IMR-90 (cell line): Measurements from ENCODE around the gene DBX1. TPM values are rescaled to one million over a fixed set of nuclear protein-coding genes. Genes with fewer than 3 reads are reported as not detected.

ENCODE experiments used
- ATAC-seq: fragments of 200-7000 bp; cut with Tn5 transposase; 2 replicates; pipeline ENCODE4 v1.9.1; 2020; ENCODE audit warnings: low read depth, mild to moderate bottlenecking, moderate library complexity
- Bru-seq: library from RNA; stranded (reverse); fragments of 400-500 nt; gene quantifications from one replicate; lab custom pipeline; 2021; lab: Mats Ljungman, UMichigan
- BruChase-seq, 2 experiments: library from RNA; stranded (reverse); fragments of 400-500 nt; gene quantifications; one replicate each; lab custom pipeline; 2021; lab: Mats Ljungman, UMichigan
- BruUV-seq: library from RNA; stranded (reverse); fragments of 400-500 nt; replicated peaks from 2 replicates; lab custom pipeline; 2021; lab: Mats Ljungman, UMichigan
- CTCF ChIA-PET: fragments of 300-600 bp; formaldehyde crosslinking; extraction: SDS; loops from one replicate; lab custom pipeline; 2021; ENCODE audit warnings: antibody characterized with exemption; lab: Yijun Ruan, JAX
- POLR2A ChIA-PET: fragments of 300-600 bp; sonication (Branson Sonifier 250); formaldehyde crosslinking; loops from one replicate; lab custom pipeline; 2022; ENCODE audit warnings: antibody characterized with exemption; ENCODE audit not compliant: unreplicated experiment; lab: Charles Lee
- DNase-seq: peaks from one replicate; pipeline ENCODE4 v3.0.0; 2013
- H2AFZ ChIP-seq: replicated peaks from 2 replicates; pipeline ENCODE3; 2013; ENCODE audit warnings: low read length, mild to moderate bottlenecking; ENCODE audit not compliant: poor library complexity
- H2AK5ac ChIP-seq: 2 replicates; pipeline ENCODE4 v1.6.1; 2013; ENCODE audit warnings: low read depth, low read length, inconsistent platforms
- H2AK9ac ChIP-seq: replicated peaks from 2 replicates; pipeline ENCODE3; 2013; ENCODE audit warnings: mild to moderate bottlenecking, low read depth, low read length, moderate library complexity; ENCODE audit not compliant: poor library complexity
- H2BK120ac ChIP-seq: 2 replicates; pipeline ENCODE4 v1.6.1; 2013; ENCODE audit warnings: low read depth, low read length, inconsistent platforms
- H2BK15ac ChIP-seq: 3 replicates; pipeline ENCODE4 v1.6.1; 2013; ENCODE audit warnings: low read depth, low read length, inconsistent platforms
- H2BK20ac ChIP-seq: 2 replicates; pipeline ENCODE4 v1.6.1; 2013; ENCODE audit warnings: low read depth, mild to moderate bottlenecking, inconsistent platforms, low read length, moderate library complexity
- H2BK5ac ChIP-seq: 2 replicates; pipeline ENCODE4 v1.6.1; 2013; ENCODE audit warnings: mild to moderate bottlenecking, low read depth, low read length, inconsistent platforms; ENCODE audit not compliant: poor library complexity, severe bottlenecking
- H3K14ac ChIP-seq: replicated peaks from 2 replicates; pipeline ENCODE4 v1.6.1; 2013; ENCODE audit warnings: low read depth, low read length, inconsistent platforms
- H3K18ac ChIP-seq: 2 replicates; pipeline ENCODE4 v1.6.1; 2013; ENCODE audit warnings: low read depth, low read length, control low read depth
- H3K23ac ChIP-seq: 2 replicates; pipeline ENCODE4 v1.6.1; 2013; ENCODE audit warnings: low read depth, low read length, inconsistent platforms
- H3K27ac ChIP-seq: 2 replicates; pipeline ENCODE4 v1.5.1; 2013; ENCODE audit warnings: mild to moderate bottlenecking, control low read depth, low read length; ENCODE audit not compliant: insufficient read depth
- H3K27me3 ChIP-seq: 2 replicates; pipeline ENCODE4 v1.6.1; 2013; ENCODE audit warnings: low read length; ENCODE audit not compliant: control insufficient read depth, insufficient read depth
- H3K36me3 ChIP-seq: 2 replicates; pipeline ENCODE4 v1.6.1; 2013; ENCODE audit warnings: low read length, mixed read lengths; ENCODE audit not compliant: control insufficient read depth, insufficient read depth
- H3K4ac ChIP-seq: 2 replicates; pipeline ENCODE4 v1.6.1; 2013; ENCODE audit warnings: low read depth, low read length, inconsistent platforms
- H3K4me1 ChIP-seq: 2 replicates; pipeline ENCODE4 v1.6.1; 2013; ENCODE audit warnings: low read length, mixed read lengths; ENCODE audit not compliant: control insufficient read depth, insufficient read depth
- H3K4me2 ChIP-seq: 2 replicates; pipeline ENCODE4 v1.6.1; 2013; ENCODE audit warnings: low read depth, mild to moderate bottlenecking, control low read depth, low read length, moderate library complexity
- H3K4me3 ChIP-seq: 2 replicates; pipeline ENCODE4 v1.5.1; 2013; ENCODE audit warnings: low read depth, mild to moderate bottlenecking, control low read depth, low read length, moderate library complexity; ENCODE audit not compliant: insufficient read depth
- H3K56ac ChIP-seq: 2 replicates; pipeline ENCODE4 v1.6.1; 2013; ENCODE audit warnings: low read length, inconsistent platforms; ENCODE audit not compliant: insufficient read depth; ENCODE audit errors: extremely low read depth
- H3K79me1 ChIP-seq, 2 experiments: 2 replicates each; pipeline ENCODE4 v1.6.1; 2013; ENCODE audit warnings: low read length in 2 of 2, inconsistent platforms in 1 of 2, low read depth in 1 of 2
- H3K9ac ChIP-seq: 2 replicates; pipeline ENCODE4 v1.6.1; 2013; ENCODE audit warnings: low read depth, low read length, control low read depth
- H3K9me1 ChIP-seq: 2 replicates; pipeline ENCODE4 v1.6.1; 2013; ENCODE audit warnings: low read length, inconsistent platforms; ENCODE audit not compliant: insufficient read depth
- H3K9me3 ChIP-seq: 2 replicates; pipeline ENCODE4 v1.6.1; 2013; ENCODE audit warnings: low read length; ENCODE audit not compliant: control insufficient read depth, insufficient read depth
- H4K20me1 ChIP-seq: 2 replicates; pipeline ENCODE4 v1.6.1; 2013; ENCODE audit warnings: low read length, inconsistent platforms; ENCODE audit not compliant: insufficient read depth
- H4K5ac ChIP-seq: 2 replicates; pipeline ENCODE4 v1.6.1; 2013; ENCODE audit warnings: mild to moderate bottlenecking, low read depth, low read length, control low read depth
- H4K8ac ChIP-seq, 2 experiments: 2 replicates each; pipeline ENCODE4 v1.6.1; 2013; ENCODE audit warnings: low read depth in 2 of 2, low read length in 2 of 2, control low read depth in 1 of 2, inconsistent platforms in 1 of 2
- H4K91ac ChIP-seq: 2 replicates; pipeline ENCODE4 v1.6.1; 2013; ENCODE audit warnings: low read depth, low read length, inconsistent platforms; ENCODE audit not compliant: insufficient read depth
- BHLHE40 ChIP-seq: fragments of 150-350 bp; IDR thresholded peaks from 2 replicates; pipeline ENCODE4 v1.6.1; 2016; ENCODE audit warnings: mild to moderate bottlenecking, low read depth, low read length
- CHD1 ChIP-seq: IDR thresholded peaks from 2 replicates; pipeline ENCODE4 v1.6.1; 2012; ENCODE audit warnings: low read depth, low read length, improper control_type of control experiment
- NFE2L2 ChIP-seq: fragments of 150-350 bp; IDR thresholded peaks from 2 replicates; pipeline ENCODE4 v1.6.1; 2016; ENCODE audit warnings: low read depth, mild to moderate bottlenecking, low read length
- POLR2A ChIP-seq: IDR thresholded peaks from 2 replicates; pipeline ENCODE4 v1.6.1; 2012; ENCODE audit warnings: mild to moderate bottlenecking, low read depth, low read length
- RAD21 ChIP-seq: IDR thresholded peaks from 2 replicates; pipeline ENCODE4 v1.6.1; 2012; ENCODE audit warnings: low read length, improper control_type of control experiment
- WGBS, 2 experiments: methylation state at CpG; one replicate each; pipeline versions ENCODE4 v1.1.5 to v1.1.7; 2013; ENCODE audit warnings: missing lambda C conversion rate in 2 of 2; ENCODE audit not compliant: insufficient read length in 1 of 2; ENCODE audit errors: extremely low coverage in 2 of 2; 5-methylcytosine and 5-hydroxymethylcytosine counted together
- dilution Hi-C: fragments of 300-500 bp; cut with HindIII; formaldehyde crosslinking; loops from one replicate; pipeline ENCODE4 v1.14.3; 2018; ENCODE audit warnings: low sequenced_read_pairs; ENCODE audit not compliant: unreplicated experiment
- in situ Hi-C: fragments of 300-500 bp; cut with MboI; formaldehyde crosslinking; loops from 3 replicates; pipeline ENCODE4 v1.14.3; 2019; ENCODE audit warnings: low sequenced_read_pairs, inconsistent platforms, mixed read lengths
- intact Hi-C: fragments of 100-400 bp; cut with micrococcal nuclease; formaldehyde crosslinking; loops from 2 replicates; pipeline ENCODE4 v1.10.0; 2022
- long read RNA-seq: library from polyadenylated mRNA; unstranded; transcript quantifications from one replicate; pipeline ENCODE4 v2.0.0, GENCODE V29; 2021; ENCODE audit not compliant: unreplicated experiment
- polyA plus RNA-seq, 3 experiments: library from polyadenylated mRNA; depleted of rRNA; stranded (reverse); fragments of >200 nt; gene quantifications; 2 replicates each; pipeline ENCODE4 v1.2.3, GENCODE V29; 2012; ENCODE audit warnings: low replicate concordance in 1 of 3
- total RNA-seq: library from RNA; depleted of rRNA; stranded (reverse); fragments of >200 nt; gene quantifications from 2 replicates; pipeline ENCODE4 v1.2.3, GENCODE V29; 2012; rRNA removed
- TF ChIP-seq, protein P1 (sequence below): fragments of 150-350 bp; IDR thresholded peaks from 2 replicates; pipeline ENCODE4 v1.6.1; 2016; ENCODE audit warnings: low read depth, mild to moderate bottlenecking, low read length, moderate library complexity, borderline replicate concordance

The DBX1 gene, protein sequence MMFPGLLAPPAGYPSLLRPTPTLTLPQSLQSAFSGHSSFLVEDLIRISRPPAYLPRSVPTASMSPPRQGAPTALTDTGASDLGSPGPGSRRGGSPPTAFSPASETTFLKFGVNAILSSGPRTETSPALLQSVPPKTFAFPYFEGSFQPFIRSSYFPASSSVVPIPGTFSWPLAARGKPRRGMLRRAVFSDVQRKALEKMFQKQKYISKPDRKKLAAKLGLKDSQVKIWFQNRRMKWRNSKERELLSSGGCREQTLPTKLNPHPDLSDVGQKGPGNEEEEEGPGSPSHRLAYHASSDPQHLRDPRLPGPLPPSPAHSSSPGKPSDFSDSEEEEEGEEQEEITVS
- total RNA-seq (not detected in 2 replicates), polyA plus RNA-seq (2012; rRNA removed) (not detected in 2 replicates), Bru-seq, nascent RNA (not detected), BruChase-seq, experiment 1, labeled RNA remaining after a 6-hour chase (not detected), BruChase-seq, experiment 2, labeled RNA remaining after a 2-hour chase (not detected)
- not detected in 2 replicates for polyA plus RNA-seq (2012; cell fraction: cytosol; rRNA removed)
- not detected in 2 replicates for polyA plus RNA-seq (2012; cell fraction: nucleus; rRNA removed; ENCODE audit: low replicate concordance)
- long read RNA-seq, result 0 reads

DNA sequence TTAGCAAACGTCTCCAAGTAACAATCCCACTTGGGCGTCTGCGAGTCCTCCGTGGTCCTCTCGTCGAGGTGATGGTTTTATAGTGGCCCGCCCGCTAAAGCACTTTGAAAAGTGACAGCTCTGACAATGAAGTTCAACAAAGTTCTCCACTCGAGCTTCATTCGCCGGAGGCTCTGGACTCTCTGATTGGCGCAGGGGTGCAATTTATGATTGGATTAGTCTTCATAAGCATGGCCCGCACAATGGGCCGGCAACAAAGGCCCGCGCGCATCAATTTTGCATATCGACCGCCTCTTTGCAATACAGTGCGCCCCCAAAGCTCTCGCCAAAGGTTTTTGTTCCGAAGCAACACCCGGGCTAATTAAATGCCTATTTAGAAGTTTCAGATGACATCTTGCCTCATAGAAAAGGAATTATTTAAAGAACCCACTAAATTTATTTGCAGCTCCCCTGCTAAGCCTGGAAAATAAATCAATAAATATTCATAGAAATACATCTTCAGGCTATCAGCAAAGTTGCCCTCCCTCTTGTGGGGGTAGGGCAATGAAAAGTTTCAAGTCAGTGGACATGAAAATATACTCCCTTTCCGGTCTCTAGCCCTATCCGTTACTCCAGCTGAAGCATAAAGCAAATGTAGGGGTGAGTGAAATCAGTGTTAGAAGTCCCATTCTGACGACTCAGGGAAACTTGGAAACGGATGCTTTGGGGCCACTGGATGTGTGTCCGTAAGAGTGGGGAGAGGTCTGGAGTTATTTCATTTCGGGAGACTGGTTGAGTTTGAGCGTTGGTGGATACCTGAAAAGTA, at the start of gene DBX1:
TSS of gene DBX1 (minus strand) at position 51 of the 805 bp plus-strand sequence. CDS start 151 bp downstream, outside the sequence.
- H4K91ac ChIP-seq, result no peak within 1 kb of the TSS
- H3K27me3 ChIP-seq, result peaks cover 95% of the 10 kb centered on the region
- BruUV-seq, result no TSS peak
- H3K9me1 ChIP-seq, result no peaks in the 10 kb centered on the region
- dilution Hi-C loops (no loop called here), in situ Hi-C loops (no loop called here), intact Hi-C loops (no loop called here)
- H3K4me1 ChIP-seq, result no peaks in the 10 kb centered on the region
- H3K79me1 ChIP-seq, result no peaks in the 10 kb centered on the region
- no peak within 1 kb of the TSS for H3K56ac ChIP-seq
- H4K5ac ChIP-seq, result no peak within 1 kb of the TSS
- H2BK20ac ChIP-seq, result no peak within 1 kb of the TSS
- H3K14ac ChIP-seq, result no peak within 1 kb of the TSS
- no peak within 1 kb of the TSS for H3K4ac ChIP-seq
- H2AK9ac ChIP-seq, result no peak within 1 kb of the TSS
- no peak within 1 kb of the TSS for H3K27ac ChIP-seq
- no peak for DNase-seq
- peaks cover 16% of the 10 kb centered on the region for H3K9me3 ChIP-seq
- H3K36me3 ChIP-seq, result no peaks in the 10 kb centered on the region
- no peak within 1 kb of the TSS for H2BK120ac ChIP-seq
- no peak within 1 kb of the TSS for H2BK15ac ChIP-seq
- no peak within 1 kb of the TSS for H3K4me3 ChIP-seq
- TF ChIP-seq BHLHE40 (no peak), NFE2L2 (no peak), POLR2A (no peak), RAD21 (no peak), CHD1 (no peak)
- TF ChIP-seq, protein P1, sequence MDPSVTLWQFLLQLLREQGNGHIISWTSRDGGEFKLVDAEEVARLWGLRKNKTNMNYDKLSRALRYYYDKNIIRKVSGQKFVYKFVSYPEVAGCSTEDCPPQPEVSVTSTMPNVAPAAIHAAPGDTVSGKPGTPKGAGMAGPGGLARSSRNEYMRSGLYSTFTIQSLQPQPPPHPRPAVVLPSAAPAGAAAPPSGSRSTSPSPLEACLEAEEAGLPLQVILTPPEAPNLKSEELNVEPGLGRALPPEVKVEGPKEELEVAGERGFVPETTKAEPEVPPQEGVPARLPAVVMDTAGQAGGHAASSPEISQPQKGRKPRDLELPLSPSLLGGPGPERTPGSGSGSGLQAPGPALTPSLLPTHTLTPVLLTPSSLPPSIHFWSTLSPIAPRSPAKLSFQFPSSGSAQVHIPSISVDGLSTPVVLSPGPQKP, result no peak
- 7% methylated on average over 3 of the region's 30 CpGs; no CpG with 5 or more reads in 1 of the 2 experiments for WGBS, 2 experiments
- H3K4me2 ChIP-seq, result no peak within 1 kb of the TSS
- no peak within 1 kb of the TSS for H3K9ac ChIP-seq
- H4K20me1 ChIP-seq, result no peaks in the 10 kb centered on the region; the same call in 1 of the 2 replicates
- H3K18ac ChIP-seq, result no peak within 1 kb of the TSS
- H2AFZ ChIP-seq, result no peak within 1 kb of the TSS
- POLR2A ChIA-PET, result no interaction called here
- H3K23ac ChIP-seq, result no peak within 1 kb of the TSS
- no peak within 1 kb of the TSS for H4K8ac ChIP-seq
- no peak for ATAC-seq
- no peak within 1 kb of the TSS for H2BK5ac ChIP-seq
- H2AK5ac ChIP-seq, result no peak within 1 kb of the TSS
- CTCF ChIA-PET, result no interaction called here
